Liver (tissue), 9 donors: ENCODE data around the gene ORAI1. TPM values are rescaled to one million over a fixed set of nuclear protein-coding genes. Genes with fewer than 3 reads are reported as not detected.

Experiments
- DNase-seq: peaks from one replicate; pipeline ENCODE4 v3.0.0-alpha.2; 2017; ENCODE audit warnings: low spot score
- H3K27ac ChIP-seq, 2 donors: one replicate each; pipeline ENCODE4 v1.7.0; 2013; ENCODE audit warnings: inconsistent platforms in 2 of 2, low read length in 2 of 2, control low read depth in 1 of 2, low read depth in 1 of 2, mild to moderate bottlenecking in 1 of 2
- H3K27me3 ChIP-seq, 4 donors: one replicate each; pipeline versions ENCODE4 v1.6.1 to v1.7.0; 2013; ENCODE audit warnings: low read length in 3 of 4, inconsistent platforms in 1 of 4, mild to moderate bottlenecking in 1 of 4, moderate library complexity in 1 of 4; ENCODE audit not compliant: control insufficient read depth in 4 of 4, insufficient read depth in 4 of 4
- H3K36me3 ChIP-seq, 4 donors: one replicate each; pipeline versions ENCODE4 v1.6.1 to v1.7.0; 2013; ENCODE audit warnings: low read length in 3 of 4, mild to moderate bottlenecking in 3 of 4, low read depth in 1 of 4, moderate library complexity in 1 of 4; ENCODE audit not compliant: control insufficient read depth in 4 of 4, insufficient read depth in 3 of 4
- H3K4me1 ChIP-seq, 4 donors: one replicate each; pipeline versions ENCODE4 v1.6.1 to v1.7.0; 2013; ENCODE audit warnings: low read length in 3 of 4, mild to moderate bottlenecking in 3 of 4, moderate library complexity in 1 of 4; ENCODE audit not compliant: control insufficient read depth in 4 of 4, insufficient read depth in 4 of 4
- H3K4me3 ChIP-seq, 3 donors: one replicate each; pipeline versions ENCODE4 v1.6.1 to v1.7.0; 2013; ENCODE audit warnings: low read length in 3 of 3, control low read depth in 1 of 3, low read depth in 1 of 3, mild to moderate bottlenecking in 1 of 3
- H3K9ac ChIP-seq, 2 donors: one replicate each; pipeline ENCODE4 v1.7.0; 2013; ENCODE audit warnings: low read length in 2 of 2, mild to moderate bottlenecking in 2 of 2, moderate library complexity in 2 of 2, control low read depth in 1 of 2, low read depth in 1 of 2
- H3K9me3 ChIP-seq, 4 donors: one replicate each; pipeline versions ENCODE4 v1.6.1 to v1.7.0; 2013; ENCODE audit warnings: low read length in 3 of 4; ENCODE audit not compliant: control insufficient read depth in 4 of 4
- ATF3 ChIP-seq: IDR thresholded peaks from 2 replicates; pipeline ENCODE4 v1.6.1; 2016; ENCODE audit warnings: antibody characterized with exemption
- CTCF ChIP-seq: fragments of 150-350 bp; IDR thresholded peaks from 2 replicates; pipeline ENCODE4 v1.5.1; 2017; ENCODE audit warnings: improper control_type of control experiment, low read depth, low read length; ENCODE audit not compliant: missing input control
- EGR1 ChIP-seq, 2 donors: IDR thresholded peaks; 2 replicates each; pipeline ENCODE4 v1.6.1; 2016 to 2018; ENCODE audit warnings: antibody characterized with exemption in 2 of 2, low read depth in 2 of 2
- FOXA1 ChIP-seq: IDR thresholded peaks from 2 replicates; pipeline ENCODE4 v1.6.1; 2016; ENCODE audit warnings: antibody characterized with exemption
- FOXA2 ChIP-seq: IDR thresholded peaks from 2 replicates; pipeline ENCODE4 v1.6.1; 2016; ENCODE audit warnings: antibody characterized with exemption
- GABPA ChIP-seq, 2 donors: IDR thresholded peaks in 1 of 2; conservative IDR thresholded peaks in 1 of 2; 2 replicates each; pipeline ENCODE4 v1.6.1; 2016; ENCODE audit warnings: antibody characterized with exemption in 2 of 2, mild to moderate bottlenecking in 1 of 2, moderate library complexity in 1 of 2
- HNF4A ChIP-seq, 2 donors: conservative IDR thresholded peaks; 2 replicates each; pipeline ENCODE4 v1.6.1; 2016; ENCODE audit warnings: antibody characterized with exemption in 2 of 2, mild to moderate bottlenecking in 2 of 2
- HNF4G ChIP-seq: IDR thresholded peaks from 2 replicates; pipeline ENCODE4 v1.6.1; 2016; ENCODE audit warnings: antibody characterized with exemption
- JUND ChIP-seq, 2 donors: IDR thresholded peaks; 2 replicates each; pipeline ENCODE4 v1.6.1; 2016; ENCODE audit warnings: antibody characterized with exemption in 2 of 2
- MAX ChIP-seq: IDR thresholded peaks from 2 replicates; pipeline ENCODE4 v1.6.1; 2016; ENCODE audit warnings: antibody characterized with exemption
- NR2F2 ChIP-seq: IDR thresholded peaks from 2 replicates; pipeline ENCODE4 v1.6.1; 2016; ENCODE audit warnings: antibody characterized with exemption
- RAD21 ChIP-seq, 2 donors: IDR thresholded peaks; 2 replicates each; pipeline ENCODE4 v1.6.1; 2016; ENCODE audit warnings: antibody characterized with exemption in 2 of 2, mild to moderate bottlenecking in 2 of 2
- REST ChIP-seq: IDR thresholded peaks from 2 replicates; pipeline ENCODE4 v1.6.1; 2016; ENCODE audit warnings: antibody characterized with exemption, mild to moderate bottlenecking
- RXRA ChIP-seq, 2 donors: IDR thresholded peaks; 2 replicates each; pipeline ENCODE4 v1.6.1; 2017 to 2018; ENCODE audit warnings: antibody characterized with exemption in 2 of 2, mild to moderate bottlenecking in 1 of 2
- SP1 ChIP-seq: IDR thresholded peaks from 2 replicates; pipeline ENCODE4 v1.6.1; 2018; ENCODE audit warnings: antibody characterized with exemption, mild to moderate bottlenecking
- TAF1 ChIP-seq: conservative IDR thresholded peaks from 2 replicates; pipeline ENCODE4 v1.6.1; 2016; ENCODE audit warnings: antibody characterized with exemption, mild to moderate bottlenecking
- YY1 ChIP-seq: IDR thresholded peaks from 2 replicates; pipeline ENCODE4 v1.6.1; 2016; ENCODE audit warnings: antibody characterized with exemption, mild to moderate bottlenecking
- ZBTB33 ChIP-seq: IDR thresholded peaks from 2 replicates; pipeline ENCODE4 v1.6.1; 2016; ENCODE audit warnings: antibody characterized with exemption
- WGBS: extraction: QIAGEN DNeasy Blood & Tissue Kit; methylation state at CpG from one replicate; pipeline ENCODE4 v1.1.7; 2013; 5-methylcytosine and 5-hydroxymethylcytosine counted together
- polyA plus RNA-seq, 2 donors: library from polyadenylated mRNA; stranded (reverse) in 1 of 2; unstranded in 1 of 2; fragments of 200-250 nt in 1 of 2; fragments of >200 nt in 1 of 2; fragmentation: Nextera tagmentation in 1 of 2; extraction: Ambion mirVana in 1 of 2; gene quantifications; one replicate each; pipeline versions ENCODE4 v1.2.1 to v1.2.3, GENCODE V29; 2013 to 2015
- total RNA-seq, 2 donors: library from RNA; depleted of rRNA; stranded (reverse); fragments of >200 nt; gene quantifications; one replicate each; pipeline ENCODE4 v1.2.3, GENCODE V29; 2014
- donor health status: healthy.
- donor health status: healthy.
- donor health status: healthy.
- donor health status: healthy.
- donor health status: healthy.

ORAI1 gene
- total and polyA plus RNA-seq, 4 donors: 5.3 to 10.9 (median 9.3) TPM

- H3K9ac ChIP-seq: no peak overlapping the region
- no peak overlapping the region for H3K27ac ChIP-seq
- no peaks in the 10 kb centered on the region for H3K4me1 ChIP-seq
- no peaks in the 10 kb centered on the region for H3K9me3 ChIP-seq
- TF ChIP-seq MAX: no peak
- no peak for TF ChIP-seq ATF3
- TF ChIP-seq CTCF: no peak
- no peak for TF ChIP-seq SP1
- TF ChIP-seq FOXA2: no peak
- no peak for TF ChIP-seq RAD21 (IDR thresholded peaks at IDR 0.05)
- TF ChIP-seq EGR1 (IDR thresholded peaks at IDR 0.05; ENCODE audit: low read depth in 2 of 2): no peak
- no peak for TF ChIP-seq REST
- TF ChIP-seq RXRA (IDR thresholded peaks at IDR 0.05): no peak
- no peak for TF ChIP-seq TAF1
- no peak for TF ChIP-seq NR2F2
- TF ChIP-seq JUND (IDR thresholded peaks at IDR 0.05): no peak
- no peak for TF ChIP-seq HNF4G
- TF ChIP-seq GABPA (IDR thresholded peaks at IDR 0.05 in 1 of 2, conservative IDR thresholded peaks at IDR 0.05 in 1 of 2): no peak
- TF ChIP-seq YY1: no peak
- no peak for TF ChIP-seq FOXA1
- H3K36me3 ChIP-seq: no peaks in the 10 kb centered on the region
- WGBS: 96% methylated on average over 5 of the region's 5 CpGs
- no peak for DNase-seq
- no peaks in the 10 kb centered on the region for H3K27me3 ChIP-seq
- no peak overlapping the region for H3K4me3 ChIP-seq
Measured at GRCh38 chr12:121596526-121596925, 29.8 kb upstream of the ORAI1 start.

- 90% methylated on average over 6 of the region's 6 CpGs for WGBS
- Histone ChIP-seq H3K36me3 (no peaks in the 10 kb centered on the region), H3K9me3 (no peaks in the 10 kb centered on the region), H3K4me1 (no peaks in the 10 kb centered on the region), H3K9ac (no peak overlapping the region), H3K27ac (no peak overlapping the region), H3K4me3 (no peak overlapping the region), H3K27me3 (no peaks in the 10 kb centered on the region)
- TF ChIP-seq RAD21 (IDR thresholded peaks at IDR 0.05) (no peak), TAF1 (no peak), EGR1 (IDR thresholded peaks at IDR 0.05; ENCODE audit: low read depth in 2 of 2) (no peak), FOXA2 (no peak), JUND (IDR thresholded peaks at IDR 0.05) (no peak), MAX (no peak), RXRA (IDR thresholded peaks at IDR 0.05) (no peak), ATF3 (no peak), HNF4G (no peak), ZBTB33 (no peak), SP1 (no peak), GABPA (IDR thresholded peaks at IDR 0.05 in 1 of 2, conservative IDR thresholded peaks at IDR 0.05 in 1 of 2) (no peak), HNF4A (conservative IDR thresholded peaks at IDR 0.05) (no peak), FOXA1 (no peak)
- DNase-seq: no peak
Measured at GRCh38 chr12:121600702-121601336, 25.5 kb upstream of the ORAI1 start.
